ENCODE measurements around the gene CCDC195. TPM values are rescaled to one million over a fixed set of nuclear protein-coding genes. Genes with fewer than 3 reads are reported as not detected.

CCDC195 gene, protein sequence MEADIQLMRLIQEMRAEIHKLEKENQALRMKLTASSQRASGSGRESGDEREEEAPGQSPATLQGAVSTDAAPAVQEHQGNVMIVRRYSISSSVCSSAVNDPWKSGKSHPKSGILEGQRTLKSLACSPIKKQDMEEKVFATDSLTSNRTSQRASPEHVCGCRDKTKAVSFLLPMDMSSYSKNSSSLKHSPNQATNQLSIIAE
- not detected for total RNA-seq

DNA sequence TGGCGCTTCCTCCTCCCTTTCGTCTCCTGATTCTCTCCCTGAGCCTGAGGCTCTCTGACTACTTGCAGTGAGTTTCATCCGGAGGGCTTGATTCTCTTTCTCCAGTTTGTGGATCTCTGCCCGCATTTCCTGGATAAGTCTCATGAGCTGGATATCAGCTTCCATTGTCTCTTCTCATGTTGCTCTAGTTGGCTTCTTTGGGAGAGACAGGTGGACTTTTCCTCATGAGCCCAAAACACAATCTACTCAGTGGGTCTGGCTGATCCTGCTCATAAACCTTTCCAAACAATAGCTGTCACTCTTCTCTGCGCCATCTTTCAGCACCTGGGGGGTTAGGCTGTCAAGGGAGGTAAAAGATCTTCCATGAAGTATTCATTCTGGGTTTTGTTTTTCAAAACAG is at the start of gene CCDC195:
CCDC195 (minus strand) TSS at position 165 of the 400 bp plus-strand sequence; CDS start at position 165, 0 bp downstream.
- no peak for FAIRE-seq
- no peak for DNase-seq (ENCODE audit: low spot score in 2 of 2)

DNA sequence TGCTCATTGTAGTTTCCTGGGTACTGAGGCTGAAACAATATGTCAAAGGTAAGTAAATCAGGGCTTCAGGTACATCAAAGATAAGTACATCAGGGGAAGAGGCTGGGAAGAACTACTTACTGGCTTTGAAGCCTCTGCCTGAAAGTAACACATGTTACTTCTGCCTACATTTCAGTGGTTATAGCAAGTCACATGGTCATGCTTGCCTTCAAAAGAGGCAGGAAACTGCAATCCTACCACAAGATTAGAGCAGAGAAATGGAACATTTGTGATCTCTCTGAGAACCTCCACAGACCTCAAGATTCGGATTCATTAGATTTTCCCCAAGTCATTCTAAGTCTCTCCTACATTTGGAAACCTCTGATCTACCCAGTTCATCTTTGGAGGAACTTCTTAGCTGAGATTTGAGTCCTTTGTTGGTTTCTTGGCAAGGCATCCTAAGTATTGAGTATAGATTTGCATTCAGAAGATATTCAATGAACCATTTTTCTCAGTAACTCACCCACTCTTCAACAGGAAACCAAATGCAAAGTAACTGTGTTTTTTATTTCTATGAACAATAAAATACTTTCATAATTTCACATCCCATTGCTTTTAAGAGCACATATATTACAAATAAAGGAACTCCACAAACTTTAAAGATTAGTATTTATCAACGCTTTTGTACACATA is 48.5 kb upstream of the CCDC195 start:
- FAIRE-seq (no peak), DNase-seq (ENCODE audit: low spot score in 2 of 2) (no peak)

DNA sequence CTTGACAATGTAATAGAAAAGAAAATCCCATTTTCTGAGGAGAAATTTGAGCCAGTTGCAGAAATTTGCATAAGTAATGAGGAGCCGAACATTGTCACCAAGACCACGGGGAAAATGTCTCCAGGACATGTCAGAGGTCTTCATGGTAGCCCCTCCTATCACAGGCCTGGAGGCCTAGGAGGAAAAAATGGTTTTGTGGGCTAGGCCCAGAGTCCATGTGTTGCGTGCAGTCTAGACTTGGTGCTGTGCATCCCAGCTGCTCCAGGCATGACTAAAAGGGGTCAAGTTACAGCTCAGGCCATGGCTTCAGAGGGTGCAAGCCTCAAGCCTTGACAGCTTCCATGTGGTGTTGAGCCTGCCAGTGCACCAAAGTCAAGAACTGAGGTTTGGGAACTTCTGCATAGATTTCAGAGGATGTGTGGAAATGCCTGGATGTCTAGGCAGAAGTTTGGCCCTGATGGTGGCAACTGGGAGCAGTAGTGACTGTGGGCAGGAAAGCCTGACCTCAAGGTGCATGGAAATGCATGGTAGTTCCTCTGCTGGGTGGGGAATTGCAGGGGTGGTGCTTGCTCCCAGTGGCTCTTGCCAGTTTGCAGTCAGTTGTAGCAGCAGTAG is 41.9 kb upstream of the CCDC195 start:
- DNase-seq (ENCODE audit: low spot score in 2 of 2) (no peak), FAIRE-seq (no peak)

DNA sequence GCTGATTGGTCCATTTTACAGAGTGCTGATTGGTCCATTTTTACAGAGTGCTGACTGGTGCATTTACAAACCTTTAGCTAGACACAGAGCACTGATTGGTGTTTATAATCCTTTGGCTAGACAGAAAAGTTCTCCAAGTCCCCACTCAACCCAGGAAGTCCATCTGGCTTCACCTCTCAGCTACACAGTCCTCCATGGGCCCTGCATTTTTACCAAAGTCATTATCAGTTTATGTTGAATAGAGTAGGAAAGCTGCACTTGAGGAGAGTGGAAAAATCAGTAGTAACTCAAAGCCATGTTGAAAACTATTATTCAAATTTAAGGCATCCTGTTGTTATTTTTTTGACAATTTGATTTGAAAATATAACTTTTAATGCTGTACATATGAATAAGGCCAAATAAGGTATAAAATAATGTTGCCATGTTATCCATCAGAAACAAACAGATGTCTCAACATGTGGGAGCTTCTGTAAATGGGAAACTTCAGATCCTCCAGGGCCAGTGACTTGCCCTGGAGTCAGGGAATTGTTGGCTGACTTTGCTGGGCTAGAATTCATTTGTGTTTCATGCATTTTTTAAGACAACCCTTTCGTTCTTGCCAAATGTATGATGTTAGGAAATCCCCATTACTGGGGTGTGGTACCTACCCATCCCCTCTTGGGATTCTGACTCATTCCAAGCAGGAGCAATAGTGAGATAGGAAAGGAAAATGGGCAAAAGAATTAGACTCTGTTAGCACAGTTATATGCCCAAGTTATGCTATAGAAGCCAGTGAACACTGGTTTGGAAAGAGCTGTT is 37.8 kb upstream of the CCDC195 start:
- no peak for DNase-seq (ENCODE audit: low spot score in 2 of 2)
- no peak for FAIRE-seq

DNA sequence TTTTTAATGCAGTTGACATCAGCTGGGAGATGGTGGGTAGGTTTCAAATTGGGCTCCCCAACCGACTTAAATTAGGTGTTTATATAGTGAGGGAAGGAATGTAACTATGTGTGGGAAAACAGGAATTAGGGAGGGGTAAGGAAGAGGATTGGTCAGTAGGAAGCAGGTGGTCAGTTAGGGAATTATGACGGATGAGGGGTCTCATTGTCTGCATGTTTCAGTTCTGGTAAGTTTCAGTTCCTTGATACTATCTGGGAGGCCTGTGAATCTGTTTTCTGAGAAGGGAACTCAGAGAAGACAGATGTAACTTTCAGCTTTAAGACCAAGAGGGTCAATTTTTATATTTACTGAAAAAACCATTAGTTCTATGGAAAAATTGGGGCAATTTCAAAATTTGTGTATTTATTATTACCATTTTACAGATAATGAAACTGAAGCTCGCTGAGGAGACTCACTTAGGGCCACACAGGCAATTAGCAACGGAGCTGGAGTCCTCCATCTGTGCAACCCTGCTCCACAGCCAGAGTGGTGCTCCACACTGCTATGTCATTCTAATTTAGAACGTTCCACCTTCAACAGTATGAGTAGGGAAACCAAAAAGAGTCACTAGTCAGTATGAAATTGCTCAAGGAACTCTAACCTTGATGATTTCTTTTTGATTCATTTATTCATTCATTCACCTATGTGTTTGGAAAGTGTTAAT is 36.0 kb upstream of the CCDC195 start:
- DNase-seq (ENCODE audit: low spot score in 2 of 2) (no peak), FAIRE-seq (no peak)

DNA sequence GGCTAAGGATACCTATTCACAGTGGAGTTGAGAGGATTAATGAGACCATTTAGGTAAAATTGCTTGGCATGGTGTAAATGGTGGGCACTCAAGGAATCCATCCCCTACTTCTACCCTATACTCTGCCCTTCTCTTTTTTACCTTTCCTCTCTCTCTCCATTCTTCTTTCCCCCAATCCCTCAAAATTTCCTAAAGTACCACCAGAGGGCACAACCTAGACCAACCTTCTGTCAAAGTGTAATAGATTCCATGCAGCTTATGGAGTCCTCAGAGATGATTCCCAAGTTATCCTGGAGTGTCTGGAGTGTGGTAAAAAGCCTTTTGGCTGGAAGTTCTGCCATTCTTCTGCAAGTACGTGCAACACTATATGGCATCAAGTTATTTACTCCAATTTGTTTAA is 33.0 kb upstream of the CCDC195 start:
- FAIRE-seq (no peak), DNase-seq (ENCODE audit: low spot score in 2 of 2) (no peak)

DNA sequence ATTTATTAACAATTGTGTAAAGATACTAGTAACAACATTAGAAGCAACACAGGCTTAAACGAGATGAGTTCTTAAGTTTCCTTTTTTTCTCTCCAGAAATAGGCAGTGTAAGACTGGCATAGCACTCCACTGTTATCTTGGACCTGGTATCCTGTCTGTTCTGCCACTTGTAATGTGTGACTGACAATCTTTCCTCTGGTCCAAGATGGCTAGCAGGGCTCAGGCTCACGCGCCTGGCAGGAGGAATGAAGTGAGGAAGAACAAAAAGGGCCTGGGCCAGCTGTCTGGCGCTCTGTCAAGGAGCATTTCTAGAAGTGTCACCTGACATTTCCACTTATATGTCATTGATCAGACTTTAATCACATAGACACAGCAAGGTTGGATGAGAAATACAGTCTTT is 31.6 kb upstream of the CCDC195 start:
- no peak for FAIRE-seq
- no peak for DNase-seq (ENCODE audit: low spot score in 2 of 2)

DNA sequence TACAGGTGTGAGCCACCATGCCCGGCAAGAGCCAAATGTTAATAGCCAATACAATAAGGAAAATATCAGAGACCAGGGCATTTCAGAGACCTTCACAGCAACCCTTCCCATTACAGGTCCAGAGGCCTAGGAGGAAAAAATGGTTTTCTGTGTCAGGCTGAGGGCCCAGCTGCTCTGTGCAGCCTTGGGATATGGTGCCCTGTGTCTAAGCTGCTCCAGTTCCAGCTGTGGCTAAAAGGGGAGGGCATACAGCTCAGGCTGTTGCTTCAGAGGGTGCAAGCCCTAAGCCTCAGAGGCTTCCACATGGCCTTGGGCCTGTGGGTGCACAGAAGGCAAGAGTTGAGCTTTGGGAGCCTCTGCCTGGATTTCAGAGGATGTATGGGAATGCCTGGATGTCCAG is 20.1 kb upstream of the CCDC195 start:
- FAIRE-seq: no peak
- no peak for DNase-seq (ENCODE audit: low spot score in 2 of 2)

DNA sequence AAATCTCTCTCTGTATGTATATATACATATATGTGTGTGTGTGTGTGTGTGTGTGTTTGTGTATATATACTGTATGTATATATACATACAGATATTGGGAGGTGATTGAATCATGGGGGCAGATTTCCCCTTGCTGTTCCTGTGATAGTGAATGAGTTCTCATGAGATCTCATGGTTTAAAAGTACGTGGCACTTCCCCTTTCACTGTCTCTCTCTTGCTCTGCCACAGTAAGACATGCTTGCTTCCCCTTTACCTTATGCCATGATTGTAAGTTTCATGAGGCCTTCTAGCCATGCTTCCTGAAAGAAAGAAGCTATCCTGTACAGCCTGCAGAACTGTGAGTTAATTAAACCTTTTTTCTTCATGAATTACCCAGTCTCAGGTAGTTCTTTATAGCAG is 18.8 kb upstream of the CCDC195 start:
- DNase-seq (ENCODE audit: low spot score in 2 of 2) (no peak), FAIRE-seq (no peak)

DNA sequence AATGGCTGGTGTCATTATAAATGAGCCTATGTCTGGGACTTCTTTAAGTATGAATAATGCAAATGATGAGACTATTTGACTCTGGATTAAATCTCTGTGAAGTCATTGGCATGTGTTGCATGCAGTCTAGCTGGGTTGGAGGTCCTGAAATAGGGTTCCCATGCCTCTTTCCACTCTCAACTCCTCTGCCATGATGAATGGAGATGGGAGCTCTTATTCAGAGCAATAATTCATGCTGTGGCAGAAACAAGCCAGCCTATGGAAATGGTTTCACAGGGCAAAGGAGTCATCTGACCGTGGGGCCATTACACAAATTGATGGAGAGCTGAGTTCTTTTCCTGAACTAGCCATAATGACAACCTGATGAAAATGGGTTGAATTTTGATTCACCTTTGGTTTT is 15.5 kb upstream of the CCDC195 start:
- DNase-seq (ENCODE audit: low spot score in 2 of 2) (no peak), FAIRE-seq (no peak)

DNA sequence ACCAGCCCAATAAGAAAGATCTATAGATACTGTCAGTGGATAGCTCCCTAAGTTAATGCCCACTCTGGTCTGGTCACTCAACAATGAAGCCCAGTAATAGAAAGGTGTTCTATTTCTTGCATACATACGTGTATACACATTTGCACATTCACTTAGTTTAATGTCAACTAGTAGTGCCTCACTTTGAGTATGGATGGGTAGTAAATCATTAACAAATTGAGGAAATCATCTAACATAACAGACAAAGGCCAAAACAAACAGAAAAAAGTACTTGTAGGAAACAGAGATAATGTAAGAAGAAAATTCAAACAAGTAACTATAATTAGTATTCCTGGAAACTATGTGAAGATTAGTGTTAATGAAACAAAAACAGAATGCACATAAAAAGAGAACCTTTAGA is 13.3 kb upstream of the CCDC195 start:
- no peak for FAIRE-seq
- no peak for DNase-seq (ENCODE audit: low spot score in 2 of 2)

DNA sequence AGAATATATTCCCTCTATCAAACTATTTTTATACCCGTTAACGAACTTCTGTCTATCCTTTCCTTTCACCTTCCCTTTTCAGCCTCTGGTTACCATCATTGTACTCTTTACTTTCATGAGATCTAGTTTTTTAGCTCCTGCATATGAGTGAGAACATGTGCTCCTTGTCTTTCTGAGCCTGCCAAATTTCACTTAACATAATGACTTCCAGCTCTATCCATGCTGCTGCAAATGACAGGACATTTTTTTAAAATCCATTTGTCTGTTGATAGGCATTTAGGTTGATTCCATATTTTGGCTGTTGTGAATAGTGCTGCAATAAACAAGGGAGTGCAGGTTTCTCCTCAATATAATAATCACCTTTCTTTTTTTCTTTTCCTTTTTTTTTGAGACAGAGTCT is 8.2 kb upstream of the CCDC195 start:
- DNase-seq (ENCODE audit: low spot score in 2 of 2): no peak

DNA sequence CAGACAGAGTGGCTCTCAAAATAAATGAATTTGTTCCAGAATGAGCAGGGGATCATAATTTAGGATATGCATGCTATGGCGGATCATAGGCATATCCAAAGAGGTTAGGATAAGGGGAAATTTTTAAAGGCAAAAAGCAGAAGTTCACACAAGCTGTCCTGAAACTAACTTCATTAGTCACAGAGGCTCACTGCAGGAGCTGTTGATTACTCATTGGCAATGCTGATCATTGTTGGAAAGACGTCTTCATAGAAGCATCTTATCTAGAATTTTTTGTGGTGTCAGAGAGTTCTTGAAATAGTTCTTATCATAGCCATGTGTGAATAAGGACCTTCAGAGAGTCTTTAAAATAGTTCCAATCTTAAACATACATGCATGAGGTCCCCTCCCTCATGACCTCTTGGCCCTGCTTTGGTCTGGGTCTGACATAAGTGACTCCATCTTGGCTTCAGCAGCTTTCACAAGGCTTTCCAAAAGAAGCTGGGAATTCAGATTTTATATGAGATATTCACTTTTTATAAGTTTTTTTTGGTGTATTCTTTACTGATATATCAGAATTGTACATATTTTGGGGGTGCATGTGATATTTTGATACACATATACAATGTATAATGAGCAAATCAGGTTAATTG is 7.5 kb upstream of the CCDC195 start:
- DNase-seq (ENCODE audit: low spot score in 2 of 2) (no peak), FAIRE-seq (no peak)

More for the DNA sequence above, 8.2 kb upstream of the CCDC195 start:
- no peak for FAIRE-seq

DNA sequence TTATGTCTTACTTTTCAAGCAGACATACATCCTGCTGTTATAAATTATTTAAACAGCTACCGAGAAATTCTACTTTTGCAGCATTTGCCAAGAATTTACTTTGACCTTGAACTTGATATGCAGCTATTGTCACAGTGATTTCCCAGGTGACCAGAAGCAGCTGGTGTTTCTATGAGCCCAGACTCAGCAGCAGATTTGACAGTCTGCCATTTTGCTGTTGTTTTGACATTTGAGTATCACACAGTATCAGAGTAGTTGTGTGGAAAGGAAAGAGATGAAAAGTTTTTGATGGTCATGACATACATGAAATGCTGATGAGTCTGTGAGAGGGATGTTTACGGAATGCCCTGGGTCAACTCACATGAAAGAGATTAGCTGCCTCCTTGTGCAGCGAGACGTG is 6.6 kb upstream of the CCDC195 start:
- no peak for FAIRE-seq

DNA sequence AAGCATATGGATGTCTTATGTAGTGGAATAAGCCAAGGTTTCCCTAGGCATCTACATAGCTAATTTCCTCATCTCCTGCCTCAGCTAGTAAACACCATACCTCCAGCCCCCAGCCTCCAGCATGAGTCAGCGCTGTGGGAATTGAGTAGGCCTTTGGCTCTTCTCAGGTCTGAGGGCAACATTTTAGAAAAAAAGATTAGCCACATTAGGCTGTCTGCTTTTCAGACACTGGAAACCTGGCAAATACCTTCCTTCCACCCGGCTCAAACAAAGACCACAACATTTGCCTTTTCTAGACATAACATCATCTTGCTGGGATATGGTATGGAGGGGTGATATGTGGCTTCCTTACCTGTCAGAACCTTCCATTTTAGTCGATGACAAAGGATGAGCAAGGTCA is 6.1 kb upstream of the CCDC195 start:
- no peak for FAIRE-seq

More for the DNA sequence above, 6.6 kb upstream of the CCDC195 start:
- DNase-seq (ENCODE audit: low spot score in 2 of 2): no peak

DNA sequence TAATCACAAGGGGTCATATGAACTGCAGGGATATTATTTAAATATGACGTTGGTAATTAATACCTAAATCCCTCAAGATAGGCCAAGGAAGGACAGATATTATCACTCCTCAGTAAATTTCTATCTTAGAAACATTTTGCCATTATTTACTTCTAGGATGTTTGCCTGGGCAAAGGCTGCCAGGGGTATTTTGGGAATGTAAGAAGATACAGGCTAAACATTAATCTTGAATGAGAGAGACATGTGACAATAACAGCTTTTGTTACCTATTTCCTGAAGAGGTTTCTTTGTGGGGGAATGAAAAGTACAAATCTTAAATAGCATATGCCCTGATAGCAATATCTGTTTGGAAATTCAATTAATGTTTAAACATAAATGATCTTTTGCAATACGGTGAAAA is 756 bp upstream of the CCDC195 start:
- FAIRE-seq (no peak), DNase-seq (ENCODE audit: low spot score in 2 of 2) (no peak)

More for the DNA sequence above, 6.1 kb upstream of the CCDC195 start:
- DNase-seq (ENCODE audit: low spot score in 2 of 2): no peak

DNA sequence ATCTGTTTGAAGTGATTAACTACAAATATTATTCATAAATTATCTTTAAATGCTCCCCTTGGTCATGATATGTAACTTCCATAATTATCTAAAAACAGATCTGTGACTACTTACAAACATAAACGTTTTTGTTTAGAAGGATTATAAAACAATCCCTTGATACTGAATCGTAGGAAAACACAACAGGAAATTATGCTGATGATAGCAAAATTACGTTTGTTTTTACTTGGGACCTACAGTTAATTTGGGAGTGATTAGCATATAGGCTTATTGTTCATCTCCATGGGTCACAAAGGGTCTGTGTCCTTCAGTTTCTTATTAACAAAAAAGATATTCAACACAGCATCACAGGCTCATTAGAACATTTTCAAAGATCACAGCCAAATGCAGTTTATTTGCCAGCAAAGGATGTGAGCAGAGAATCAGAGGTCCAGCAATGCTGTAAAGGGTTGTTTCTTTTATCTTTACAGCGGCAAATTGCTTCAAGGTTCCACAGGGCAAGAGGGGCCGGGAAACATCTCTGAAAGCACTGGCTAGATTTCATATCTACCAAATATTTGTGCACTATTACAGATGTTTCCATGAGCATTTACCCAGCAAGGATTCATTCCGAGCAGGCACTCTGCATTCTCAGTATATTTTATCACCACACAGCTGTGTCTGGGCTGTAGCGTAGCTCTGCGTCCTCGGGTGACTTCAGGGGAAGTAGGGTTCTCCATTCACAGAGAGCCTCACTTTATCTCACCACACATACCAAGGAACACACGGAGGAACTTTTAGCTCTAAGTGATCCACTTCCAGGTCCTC is 4.1 kb downstream of the CCDC195 start:
- no peak for FAIRE-seq
- no peak for DNase-seq (ENCODE audit: low spot score in 2 of 2)

DNA sequence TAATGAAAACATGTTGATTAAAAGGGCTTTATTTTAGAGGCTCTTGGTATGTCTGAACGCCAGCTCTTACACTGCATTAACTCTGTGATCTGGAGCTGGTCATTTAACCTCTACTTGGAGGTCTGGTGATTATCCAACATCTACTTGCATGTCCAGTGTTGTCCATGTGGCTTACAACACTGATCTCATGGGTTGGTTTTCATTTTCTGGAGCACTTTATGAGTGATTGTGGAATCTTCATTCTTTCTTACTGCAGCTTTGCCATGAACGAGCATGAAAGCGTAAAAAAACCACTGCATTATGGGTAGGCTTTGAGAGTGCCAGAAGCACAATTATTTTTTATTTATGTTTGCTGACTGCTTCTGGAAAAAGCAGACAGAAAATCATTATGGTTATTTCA is 4.8 kb downstream of the CCDC195 start:
- no peak for DNase-seq (ENCODE audit: low spot score in 2 of 2)
- FAIRE-seq: no peak

DNA sequence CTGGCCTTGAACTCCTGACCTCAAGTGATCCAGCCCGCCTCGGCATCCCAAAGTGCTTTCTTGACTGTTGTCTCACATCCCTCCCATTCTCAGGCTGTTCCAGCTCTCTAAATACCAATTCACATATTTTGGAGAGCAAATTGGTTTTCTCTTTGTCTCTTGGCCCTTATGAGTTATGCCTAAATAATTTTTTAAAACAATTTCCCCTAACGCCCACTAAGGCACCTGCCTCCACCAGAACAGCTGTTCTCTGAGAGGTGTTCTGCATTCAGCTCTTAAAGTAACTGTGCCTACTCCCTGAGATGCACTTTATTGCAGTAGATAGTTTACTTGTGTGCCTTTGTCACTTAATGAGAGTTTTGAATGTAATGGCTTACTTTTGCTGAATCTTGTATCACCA is 6.9 kb downstream of the CCDC195 start:
- FAIRE-seq (no peak), DNase-seq (ENCODE audit: low spot score in 2 of 2) (no peak)
